H1 (cell line): ENCODE measurements around the gene RALGAPA1. TPM values are rescaled to one million over a fixed set of nuclear protein-coding genes. Genes with fewer than 3 reads are reported as not detected.

Source experiments
- CTCF ChIA-PET: fragments of 300-600 bp; sonication (Branson Sonifier 250); formaldehyde crosslinking; loops from one replicate; lab custom pipeline; 2021; ENCODE audit not compliant: partially characterized antibody; lab: Charles Lee
- POLR2A ChIA-PET: fragments of 300-600 bp; sonication (Branson Sonifier 250); formaldehyde crosslinking; loops from one replicate; lab custom pipeline; 2021; ENCODE audit warnings: inconsistent platforms; ENCODE audit not compliant: partially characterized antibody; lab: Charles Lee
- DNase-seq, 2 experiments: peaks; one replicate each; pipeline versions ENCODE4 v3.0.0 to v3.0.0-alpha.2; 2010 to 2022; ENCODE audit warnings: low spot score in 2 of 2, low read depth in 1 of 2, mixed read lengths in 1 of 2
- FAIRE-seq: peaks from 2 replicates; lab custom pipeline; 2011; peaks lifted over from hg19 to GRCh38; lab: Jason Lieb, UNC
- H2AFZ ChIP-seq: 2 replicates; pipeline ENCODE4 v1.8.1; 2012; ENCODE audit warnings: low read length, inconsistent platforms
- H2AK5ac ChIP-seq: 2 replicates; pipeline ENCODE4 v1.6.1; 2013; ENCODE audit warnings: low read depth, low read length
- H2BK120ac ChIP-seq: replicated peaks from 2 replicates; pipeline ENCODE3; 2013; ENCODE audit warnings: low read depth, low read length, inconsistent platforms
- H2BK12ac ChIP-seq: 2 replicates; pipeline ENCODE4 v1.6.1; 2013; ENCODE audit warnings: low read depth, low read length
- H2BK15ac ChIP-seq: 2 replicates; pipeline ENCODE4 v1.6.1; 2013; ENCODE audit warnings: low read length
- H2BK20ac ChIP-seq: 2 replicates; pipeline ENCODE4 v1.6.1; 2013; ENCODE audit warnings: low read length
- H2BK5ac ChIP-seq: 2 replicates; pipeline ENCODE4 v1.6.1; 2013; ENCODE audit warnings: low read depth, low read length
- H3K14ac ChIP-seq: 2 replicates; pipeline ENCODE4 v1.6.1; 2013; ENCODE audit warnings: inconsistent platforms; ENCODE audit not compliant: insufficient read length
- H3K18ac ChIP-seq: 2 replicates; pipeline ENCODE4 v1.6.1; 2013; ENCODE audit warnings: low read length; ENCODE audit errors: extremely low read depth
- H3K23ac ChIP-seq: 2 replicates; pipeline ENCODE4 v1.6.1; 2013; ENCODE audit warnings: inconsistent platforms; ENCODE audit not compliant: insufficient read length
- H3K23me2 ChIP-seq: 2 replicates; pipeline ENCODE4 v1.6.1; 2013; ENCODE audit warnings: low read depth, low read length
- H3K27ac ChIP-seq: 2 replicates; pipeline ENCODE4 v1.6.1; 2011; ENCODE audit warnings: low read depth, low read length, inconsistent platforms
- H3K27me3 ChIP-seq, 4 experiments: replicated peaks in 1 of 4; 1 replicate in 1 of 4; 2 replicates in 3 of 4; pipeline versions ENCODE4 v1.6.1 to v1.8.1; 2011 to 2013; ENCODE audit warnings: low read length in 3 of 4, mild to moderate bottlenecking in 3 of 4, inconsistent platforms in 2 of 4, mixed read lengths in 2 of 4, moderate library complexity in 1 of 4; ENCODE audit not compliant: control insufficient read depth in 3 of 4, insufficient read depth in 3 of 4; ENCODE audit errors: extremely low read depth in 1 of 4
- H3K36me3 ChIP-seq, 4 experiments: 2 replicates each; pipeline versions ENCODE4 v1.6.1 to v1.8.1; 2011 to 2013; ENCODE audit warnings: mild to moderate bottlenecking in 4 of 4, low read length in 3 of 4, moderate library complexity in 2 of 4, control low read depth in 1 of 4, inconsistent platforms in 1 of 4; ENCODE audit not compliant: insufficient read depth in 4 of 4, control insufficient read depth in 2 of 4
- H3K4ac ChIP-seq: replicated peaks from 2 replicates; pipeline ENCODE3; 2013; ENCODE audit warnings: low read length, low read depth, mixed read lengths, inconsistent platforms; ENCODE audit not compliant: insufficient read length
- H3K4me1 ChIP-seq, 4 experiments: replicated peaks in 1 of 4; 1 replicate in 1 of 4; 2 replicates in 3 of 4; pipeline versions ENCODE4 v1.6.1 to v1.8.1; 2011 to 2013; ENCODE audit warnings: low read length in 3 of 4, inconsistent platforms in 2 of 4, mixed read lengths in 1 of 4; ENCODE audit not compliant: insufficient read depth in 4 of 4, control insufficient read depth in 3 of 4
- H3K4me2 ChIP-seq, 2 experiments: 2 replicates each; pipeline versions ENCODE4 v1.6.1 to v1.8.1; 2011 to 2013; ENCODE audit warnings: low read depth in 2 of 2, low read length in 2 of 2, control low read depth in 1 of 2, inconsistent platforms in 1 of 2, mild to moderate bottlenecking in 1 of 2; ENCODE audit not compliant: insufficient read depth in 1 of 2
- H3K4me3 ChIP-seq, 4 experiments: fragments of 200-600, 300-600 bp in 1 of 4; sonication (generic), shearing (Covaris generic), sonication (Bioruptor Twin) in 1 of 4; 2 replicates each; pipeline versions ENCODE4 v1.5.1 to v1.8.1; 2011 to 2016; ENCODE audit warnings: low read length in 4 of 4, low read depth in 3 of 4, control low read depth in 2 of 4, inconsistent platforms in 2 of 4, mild to moderate bottlenecking in 2 of 4, mixed read lengths in 1 of 4, moderate library complexity in 1 of 4; ENCODE audit not compliant: insufficient read depth in 2 of 4; ENCODE audit errors: extremely low read depth in 1 of 4
- H3K56ac ChIP-seq: replicated peaks from 2 replicates; pipeline ENCODE3; 2013; ENCODE audit warnings: low read depth, mild to moderate bottlenecking, mixed read lengths, low read length, inconsistent platforms; ENCODE audit not compliant: insufficient read length
- H3K79me1 ChIP-seq: 2 replicates; pipeline ENCODE4 v1.6.1; 2013; ENCODE audit warnings: low read depth, low read length, control low read depth
- H3K79me2 ChIP-seq, 2 experiments: 2 replicates each; pipeline versions ENCODE4 v1.6.1 to v1.8.1; 2012 to 2013; ENCODE audit warnings: low read length in 2 of 2, mild to moderate bottlenecking in 2 of 2, inconsistent platforms in 1 of 2; ENCODE audit not compliant: insufficient read depth in 2 of 2, control insufficient read depth in 1 of 2
- H3K9ac ChIP-seq, 4 experiments: replicated peaks in 1 of 4; 1 replicate in 1 of 4; 2 replicates in 3 of 4; pipeline versions ENCODE4 v1.6.1 to v1.8.1; 2011 to 2013; ENCODE audit warnings: low read depth in 3 of 4, low read length in 3 of 4, control low read depth in 2 of 4, mild to moderate bottlenecking in 2 of 4, moderate library complexity in 2 of 4, inconsistent platforms in 1 of 4; ENCODE audit errors: extremely low read depth in 1 of 4
- H3K9me3 ChIP-seq, 2 experiments: 2 replicates each; pipeline versions ENCODE4 v1.6.1 to v1.8.1; 2012 to 2013; ENCODE audit warnings: mild to moderate bottlenecking in 2 of 2, moderate library complexity in 2 of 2, control low read depth in 1 of 2, inconsistent platforms in 1 of 2, low read depth in 1 of 2, low read length in 1 of 2, mixed read lengths in 1 of 2; ENCODE audit not compliant: insufficient read depth in 2 of 2
- H4K20me1 ChIP-seq, 2 experiments: replicated peaks in 1 of 2; 2 replicates each; pipeline versions ENCODE3 to v1.8.1; 2011 to 2013; ENCODE audit warnings: inconsistent platforms in 2 of 2, low read length in 2 of 2, mild to moderate bottlenecking in 1 of 2; ENCODE audit not compliant: insufficient read depth in 2 of 2, control insufficient read depth in 1 of 2
- H4K5ac ChIP-seq: 2 replicates; pipeline ENCODE4 v1.6.1; 2013; ENCODE audit warnings: low read length, low read depth, mixed read lengths, inconsistent platforms; ENCODE audit not compliant: insufficient read length
- H4K8ac ChIP-seq: 2 replicates; pipeline ENCODE4 v1.8.0; 2013; ENCODE audit warnings: mild to moderate bottlenecking, moderate library complexity, low read length, inconsistent platforms; ENCODE audit not compliant: insufficient read depth; ENCODE audit errors: extremely low read depth
- H4K91ac ChIP-seq: replicated peaks from 2 replicates; pipeline ENCODE3; 2013; ENCODE audit warnings: low read length, mixed read lengths, inconsistent platforms; ENCODE audit not compliant: insufficient read length
- ATF2 ChIP-seq: IDR thresholded peaks from 2 replicates; pipeline ENCODE4 v1.6.1; 2012; ENCODE audit warnings: low read length, inconsistent platforms
- BRCA1 ChIP-seq: IDR thresholded peaks from 2 replicates; pipeline ENCODE4 v1.6.1; 2012; ENCODE audit warnings: low read depth, low read length, improper control_type of control experiment
- CREB1 ChIP-seq: IDR thresholded peaks from 2 replicates; pipeline ENCODE4 v1.6.1; 2012; ENCODE audit warnings: inconsistent platforms
- CTBP2 ChIP-seq: IDR thresholded peaks from 2 replicates; pipeline ENCODE4 v1.7.0; 2011; ENCODE audit warnings: borderline replicate concordance, mild to moderate bottlenecking, moderate library complexity, mixed read lengths, low read length; ENCODE audit not compliant: insufficient read depth, insufficient read length
- EZH2 ChIP-seq: fragments of 200-600 bp; sonication (generic); IDR thresholded peaks from 2 replicates; pipeline ENCODE4 v1.7.1; 2012; ENCODE audit warnings: low read depth, mild to moderate bottlenecking, moderate library complexity, low read length, inconsistent platforms; ENCODE audit not compliant: severe bottlenecking
- GTF2F1 ChIP-seq: IDR thresholded peaks from 2 replicates; pipeline ENCODE4 v1.6.1; 2012; ENCODE audit warnings: low read depth, low read length, improper control_type of control experiment, borderline replicate concordance
- PHF8 ChIP-seq: fragments of 200-600 bp; sonication (generic); conservative IDR thresholded peaks from 2 replicates; pipeline ENCODE4 v1.7.1; 2012; ENCODE audit warnings: low read depth, mild to moderate bottlenecking, inconsistent platforms, low read length, moderate library complexity
- POU5F1 ChIP-seq: IDR thresholded peaks from 2 replicates; pipeline ENCODE4 v1.6.1; 2011; ENCODE audit warnings: low read depth, mild to moderate bottlenecking, low read length, moderate library complexity
- RNF2 ChIP-seq: fragments of 200-900, 300-1000 bp; sonication (generic); IDR thresholded peaks from 2 replicates; pipeline ENCODE4 v1.7.1; 2016; ENCODE audit warnings: borderline replicate concordance, low read depth, mild to moderate bottlenecking, antibody characterized with exemption, low read length; ENCODE audit not compliant: poor library complexity, severe bottlenecking; ENCODE audit errors: missing control alignments
- SIRT6 ChIP-seq: IDR thresholded peaks from one replicate; pipeline ENCODE4 v1.7.1; 2012; ENCODE audit warnings: low read length, inconsistent platforms
- SP2 ChIP-seq: IDR thresholded peaks from 2 replicates; pipeline ENCODE4 v1.6.1; 2012; ENCODE audit warnings: mild to moderate bottlenecking, low read length, inconsistent platforms
- SRF ChIP-seq: IDR thresholded peaks from 2 replicates; pipeline ENCODE4 v1.6.1; 2011; ENCODE audit warnings: mild to moderate bottlenecking, low read depth, low read length, moderate library complexity
- TBP ChIP-seq: IDR thresholded peaks from 2 replicates; pipeline ENCODE4 v1.6.1; 2011; ENCODE audit warnings: low read depth, low read length, improper control_type of control experiment
- WGBS, 2 experiments: shearing (Covaris generic) in 1 of 2; methylation state at CpG; one replicate each; pipeline versions ENCODE4 v1.1.6 to v1.1.7; 2013 to 2015; ENCODE audit warnings: low lambda C conversion rate in 2 of 2, mixed read lengths in 2 of 2, inconsistent platforms in 1 of 2, low coverage in 1 of 2, missing lambda C conversion rate in 1 of 2; ENCODE audit not compliant: insufficient replicate concordance in 2 of 2, insufficient coverage in 1 of 2, insufficient read length in 1 of 2; ENCODE audit errors: extremely low coverage in 1 of 2, missing lambda C conversion rate in 1 of 2; 5-methylcytosine and 5-hydroxymethylcytosine counted together
- polyA plus RNA-seq, 7 experiments: library from polyadenylated mRNA; depleted of rRNA in 3 of 7; stranded (reverse) in 5 of 7; unstranded in 2 of 7; fragments of >200 nt in 5 of 7; fragments of 200-250 nt in 2 of 7; gene quantifications; 1 replicate in 5 of 7; 2 replicates in 1 of 7; 4 replicates in 1 of 7; pipeline versions ENCODE4 v1.2.1 to v1.2.3, GENCODE V29; 2011 to 2013; ENCODE audit warnings: missing spikeins in 2 of 7, mixed read lengths in 2 of 7
- total RNA-seq: library from RNA; stranded (reverse); fragmentation: NEBNext Ultra II Directional; extraction: Animal tissue kit (Norgen Biotek cat#: 25700); gene quantifications from 2 replicates; pipeline ENCODE4 v1.2.1, GENCODE V29; 2021

RALGAPA1 gene
- total and polyA plus RNA-seq, 2 of the 8 experiments (the other 6 are each of a cell fraction or from before 2014, with no cell fraction given), result 4.2 to 26.7 TPM

GRCh38 chr14:35760143-35760542 is 49.0 kb downstream of the RALGAPA1 start:
- CTCF ChIA-PET, result interaction anchor here (0.6 kb wide), 1 partner anchor 717 kb away, joined by 3 read pairs; no protein-coding TSS in a partner anchor
- no peak for FAIRE-seq
- TF ChIP-seq POU5F1, result no peak
- no peak for TF ChIP-seq SP2
- TF ChIP-seq BRCA1, result no peak
- TF ChIP-seq GTF2F1, result no peak
- TF ChIP-seq ATF2, result no peak
- no peak for TF ChIP-seq SRF
- TF ChIP-seq CREB1, result no peak
- TF ChIP-seq PHF8, result no peak
- TF ChIP-seq CTBP2, result no peak
- no peak for TF ChIP-seq EZH2
- TF ChIP-seq TBP, result no peak
- TF ChIP-seq RNF2, result no peak
- TF ChIP-seq SIRT6, result no peak

More at GRCh38 chr14:35760143-35760542, 49.0 kb downstream of the RALGAPA1 start:
- Histone ChIP-seq H3K18ac (no peak overlapping the region), H3K36me3 (peaks cover 0 to 6% (median 0%) of the 10 kb centered on the region in 4 experiments; a peak in 3 of 8 replicates), H2BK120ac (no peak overlapping the region), H4K8ac (no peak overlapping the region), H2BK15ac (no peak overlapping the region), H3K4me2 (no peak overlapping the region), H3K4me1 (no peaks in the 10 kb centered on the region), H3K79me2 (no peaks in the 10 kb centered on the region), H3K23ac (no peak overlapping the region), H3K9me3 (no peaks in the 10 kb centered on the region), H3K79me1 (no peaks in the 10 kb centered on the region), H4K5ac (no peak overlapping the region), H3K27me3 (no peaks in the 10 kb centered on the region), H2AFZ (no peak overlapping the region), H3K9ac (no peak overlapping the region), H2AK5ac (no peak overlapping the region), H3K4ac (no peak overlapping the region), H3K27ac (no peak overlapping the region), H3K23me2 (no peaks in the 10 kb centered on the region), H3K56ac (no peak overlapping the region), H2BK5ac (no peak overlapping the region), H3K14ac (no peak overlapping the region), H4K91ac (no peak overlapping the region), H2BK12ac (no peak overlapping the region), H2BK20ac (no peak overlapping the region), H4K20me1 (no peaks in the 10 kb centered on the region), H3K4me3 (no peak overlapping the region)
- WGBS, 2 experiments, result 81% methylated on average over 1 of the region's 1 CpG; no CpG with 5 or more reads in 1 of the 2 experiments
- DNase-seq, result no peak
- POLR2A ChIA-PET, result no interaction called here
